Articular chondrocyte of knee joint (primary cell): ENCODE data around the gene STXBP6. TPM values are rescaled to one million over a fixed set of nuclear protein-coding genes. Genes with fewer than 3 reads are reported as not detected.

ENCODE experiments used
- total RNA-seq: library from RNA; depleted of rRNA; stranded (reverse); fragments of >200 nt; gene quantifications from 2 replicates; pipeline ENCODE4 v1.2.3, GENCODE V29; 2012

The STXBP6 gene
- total RNA-seq: 1.0 and 1.2 TPM in 2 replicates

GRCh38 chr14:25049568-25050268, at the start of gene STXBP6:
Gene STXBP6 (minus strand): TSS chr14:25050147. CDS start chr14:24974818, 75,329 bp downstream.

